GM12892 (cell line): ENCODE data around the gene SENP1.

Experiments used
- DNase-seq: peaks from one replicate; pipeline ENCODE4 v3.0.0; 2011; ENCODE audit not compliant: insufficient read length
- FAIRE-seq: peaks from 2 replicates; lab custom pipeline; 2011; peaks lifted over from hg19 to GRCh38; lab: Jason Lieb, UNC
- POLR2A ChIP-seq: IDR thresholded peaks from 2 replicates; pipeline ENCODE4 v1.6.1; 2011; ENCODE audit warnings: low read depth, low read length, control low read depth
- POLR2AphosphoS5 ChIP-seq: IDR thresholded peaks from 2 replicates; pipeline ENCODE4 v1.6.1; 2011; ENCODE audit warnings: low read depth, low read length, control low read depth
- TAF1 ChIP-seq: IDR thresholded peaks from 2 replicates; pipeline ENCODE4 v1.6.1; 2011; ENCODE audit warnings: low read depth, mild to moderate bottlenecking, control low read depth, low read length, borderline replicate concordance

The SENP1 gene

GRCh38 chr12:48029491-48030172 lies 76.2 kb downstream of the SENP1 start:
- TF ChIP-seq TAF1, result no peak
- DNase-seq, result no peak
- no peak for FAIRE-seq

GRCh38 chr12:48028541-48029431 lies 77.1 kb downstream of the SENP1 start:
- no peak for FAIRE-seq
- no peak for DNase-seq
- TF ChIP-seq POLR2A (no peak), TAF1 (no peak), POLR2AphosphoS5 (no peak)

- TF ChIP-seq POLR2A (no peak), POLR2AphosphoS5 (no peak), TAF1 (no peak)
- no peak for DNase-seq
- FAIRE-seq, result no peak
Measured at GRCh38 chr12:48027183-48028002, 78.5 kb downstream of the SENP1 start.

GRCh38 chr12:48026060-48026827 lies 79.6 kb downstream of the SENP1 start:
- FAIRE-seq (no peak), DNase-seq (no peak)
- TF ChIP-seq POLR2A, result no peak
- no peak for TF ChIP-seq TAF1
- no peak for TF ChIP-seq POLR2AphosphoS5

- DNase-seq, result no peak
- no peak for TF ChIP-seq POLR2AphosphoS5
- TF ChIP-seq POLR2A, result no peak
- no peak for TF ChIP-seq TAF1
- no peak for FAIRE-seq
Measured at GRCh38 chr12:48025281-48025680, 80.6 kb downstream of the SENP1 start.

GRCh38 chr12:48024735-48025134 lies 81.1 kb downstream of the SENP1 start:
- DNase-seq (no peak), FAIRE-seq (no peak)
- no peak for TF ChIP-seq TAF1

- FAIRE-seq, result no peak
- DNase-seq, result no peak
- no peak for TF ChIP-seq TAF1
- TF ChIP-seq POLR2AphosphoS5, result no peak
- no peak for TF ChIP-seq POLR2A
Measured at GRCh38 chr12:48023386-48023785, 82.5 kb downstream of the SENP1 start.

- FAIRE-seq, result no peak
- DNase-seq, result no peak
- no peak for TF ChIP-seq POLR2AphosphoS5
- TF ChIP-seq TAF1, result no peak
- TF ChIP-seq POLR2A, result no peak
Measured at GRCh38 chr12:48022676-48023385, 83.0 kb downstream of the SENP1 start.

GRCh38 chr12:48022180-48022521 lies 83.7 kb downstream of the SENP1 start:
- TF ChIP-seq POLR2AphosphoS5 (no peak), TAF1 (no peak), POLR2A (no peak)
- no peak for FAIRE-seq
- DNase-seq, result no peak

- FAIRE-seq (no peak), DNase-seq (no peak)
- TF ChIP-seq TAF1 (no peak), POLR2AphosphoS5 (no peak), POLR2A (no peak)
Measured at GRCh38 chr12:48021485-48022179, 84.2 kb downstream of the SENP1 start.

GRCh38 chr12:48019639-48020265 lies 86.1 kb downstream of the SENP1 start:
- DNase-seq, result no peak
- FAIRE-seq, result no peak
- TF ChIP-seq TAF1 (no peak), POLR2A (no peak), POLR2AphosphoS5 (no peak)

GRCh38 chr12:48018618-48018995 lies 87.3 kb downstream of the SENP1 start:
- DNase-seq (no peak), FAIRE-seq (no peak)
- TF ChIP-seq TAF1 (no peak), POLR2AphosphoS5 (no peak), POLR2A (no peak)
